HepG2 (cell line): Measurements from ENCODE around the gene DHH. TPM values are rescaled to one million over a fixed set of nuclear protein-coding genes. Genes with fewer than 3 reads are reported as not detected.

Source experiments
- BHLHE40 ChIP-seq: IDR thresholded peaks from 2 replicates; pipeline ENCODE4 v1.6.1; 2011; ENCODE audit warnings: low read length, improper control_type of control experiment
- CEBPG ChIP-seq: IDR thresholded peaks from 2 replicates; pipeline ENCODE4 v1.6.1; 2016
- FOSL2 ChIP-seq: sonication (generic); formaldehyde crosslinking; IDR thresholded peaks from 2 replicates; pipeline ENCODE4 v1.4.0; 2020; ENCODE audit warnings: missing genetic modification reagents
- FUBP1 ChIP-seq: sonication (generic); formaldehyde crosslinking; IDR thresholded peaks from 2 replicates; pipeline ENCODE4 v1.5.1; 2020; ENCODE audit warnings: missing genetic modification reagents, mild to moderate bottlenecking, borderline replicate concordance
- HNF4A ChIP-seq: sonication (generic); formaldehyde crosslinking; IDR thresholded peaks from 2 replicates; pipeline ENCODE4 v1.4.0; 2020; ENCODE audit warnings: missing genetic modification reagents
- IRF1 ChIP-seq: sonication (generic); formaldehyde crosslinking; IDR thresholded peaks from 2 replicates; pipeline ENCODE4 v1.4.0; 2020; ENCODE audit warnings: low read depth, mild to moderate bottlenecking, missing genetic modification reagents
- KLF13 ChIP-seq: sonication (generic); formaldehyde crosslinking; IDR thresholded peaks from 2 replicates; pipeline ENCODE4 v1.4.0; 2020; ENCODE audit warnings: mild to moderate bottlenecking, missing genetic modification reagents
- LBX2 ChIP-seq: sonication (generic); formaldehyde crosslinking; IDR thresholded peaks from 2 replicates; pipeline ENCODE4 v1.5.0; 2020; ENCODE audit warnings: missing genetic modification reagents, mild to moderate bottlenecking, borderline replicate concordance
- SNAPC2 ChIP-seq: sonication (generic); formaldehyde crosslinking; IDR thresholded peaks from 2 replicates; pipeline ENCODE4 v1.8.1; 2022; ENCODE audit warnings: mild to moderate bottlenecking, missing genetic modification reagents
- ZBED4 ChIP-seq: sonication (generic); formaldehyde crosslinking; IDR thresholded peaks from 2 replicates; pipeline ENCODE4 v1.4.0; 2020; ENCODE audit warnings: missing genetic modification reagents, borderline replicate concordance
- ZBTB42 ChIP-seq: sonication (generic); formaldehyde crosslinking; IDR thresholded peaks from 2 replicates; pipeline ENCODE4 v1.5.0; 2020; ENCODE audit warnings: mild to moderate bottlenecking, missing genetic modification reagents
- ZEB1 ChIP-seq: IDR thresholded peaks from 2 replicates; pipeline ENCODE4 v1.6.1; 2012; ENCODE audit warnings: mild to moderate bottlenecking, low read depth, inconsistent platforms; ENCODE audit not compliant: insufficient replicate concordance
- ZNF484 ChIP-seq: sonication (generic); formaldehyde crosslinking; IDR thresholded peaks from 2 replicates; pipeline ENCODE4 v1.5.1; 2020; ENCODE audit warnings: mild to moderate bottlenecking, low read depth, missing genetic modification reagents, borderline replicate concordance
- ZNF609 ChIP-seq: sonication (generic); formaldehyde crosslinking; IDR thresholded peaks from 2 replicates; pipeline ENCODE4 v1.4.0; 2020; ENCODE audit warnings: mild to moderate bottlenecking, missing genetic modification reagents, borderline replicate concordance
- ZNF788 ChIP-seq: sonication (generic); formaldehyde crosslinking; IDR thresholded peaks from 2 replicates; pipeline ENCODE4 v1.5.0; 2020; ENCODE audit warnings: mild to moderate bottlenecking, missing genetic modification reagents, borderline replicate concordance
- polyA plus RNA-seq, 8 experiments: library from polyadenylated mRNA; depleted of rRNA in 3 of 8; stranded (reverse) in 7 of 8; unstranded in 1 of 8; fragments of >200 nt; fragmentation: Illumina TruSeq in 4 of 8; extraction: Trizol in 4 of 8; gene quantifications; 2 replicates each; pipeline versions ENCODE4 v1.2.1 to v1.2.3, GENCODE V29; 2011 to 2016; ENCODE audit warnings: low read depth in 4 of 8, missing spikeins in 1 of 8, mixed read lengths in 1 of 8; ENCODE audit not compliant: insufficient read depth in 1 of 8
- total RNA-seq, 5 experiments: library from RNA; depleted of rRNA; stranded (reverse); fragments of >200 nt; fragmentation: Illumina TruSeq; extraction: Trizol; gene quantifications; 2 replicates each; pipeline ENCODE4 v1.2.3, GENCODE V29; 2016; ENCODE audit warnings: low read depth in 1 of 5

The DHH gene
- total and polyA plus RNA-seq, 2 of the 13 experiments (the other 11 are each of a cell fraction or from before 2014, with no cell fraction given): not detected

GRCh38 chr12:49130151-49131050 lies 35.8 kb upstream of the DHH start (continued):
- TF ChIP-seq FUBP1: 0 out of 2 replicates have a peak, but pooled peaks have one; percentile 18
- peak; percentile 54 for TF ChIP-seq CEBPG (CRISPR knock-in tag)
- TF ChIP-seq FOSL2: peak; percentile 66
- TF ChIP-seq ZBTB42 (CRISPR knock-in tag): peak; percentile 94; the same call in 1 of the 2 replicates
- TF ChIP-seq LBX2 (CRISPR knock-in tag): no peak
- TF ChIP-seq IRF1 (CRISPR knock-in tag): no peak
- TF ChIP-seq SNAPC2 (CRISPR knock-in tag): peak; percentile 57; the same call in 1 of the 2 replicates
- no peak for TF ChIP-seq KLF13
- peak; percentile 83 for TF ChIP-seq ZBED4 (CRISPR knock-in tag)
- peak; percentile 30; the same call in 1 of the 2 replicates for TF ChIP-seq HNF4A
- TF ChIP-seq ZNF609: 0 out of 2 replicates have a peak, but pooled peaks have one; percentile 12
- peak; percentile 4 for TF ChIP-seq ZEB1
- TF ChIP-seq ZNF484: no peak
- no peak; the same call in 1 of the 2 replicates for TF ChIP-seq ZNF788 (CRISPR knock-in tag)
- peak; percentile 66 for TF ChIP-seq BHLHE40
